DOHH2 (cell line): Measurements from ENCODE around the gene USP20.
A peak's percentile ranks its signal among the peaks of the same experiment; 100 is the strongest.

Experiments used
- H3F3A ChIP-seq: fragments of 200-600 bp; sonication (generic), shearing (Covaris generic); 2 replicates; pipeline ENCODE4 v1.6.0; 2016; ENCODE audit warnings: antibody characterized with exemption, mild to moderate bottlenecking; ENCODE audit not compliant: control insufficient read depth, insufficient read depth
- H3K27ac ChIP-seq: fragments of 200-600 bp; sonication (generic); 2 replicates; pipeline ENCODE4 v1.5.1; 2014; ENCODE audit warnings: low read depth, mild to moderate bottlenecking, low read length, moderate library complexity
- H3K27me3 ChIP-seq: fragments of 200-600 bp; sonication (generic); 2 replicates; pipeline ENCODE4 v1.6.1; 2014; ENCODE audit warnings: mild to moderate bottlenecking, low read length, mixed read lengths; ENCODE audit not compliant: control insufficient read depth
- H3K36me3 ChIP-seq: fragments of 200-600 bp; sonication (generic); 2 replicates; pipeline ENCODE4 v1.6.1; 2014; ENCODE audit warnings: mild to moderate bottlenecking, low read length, moderate library complexity, mixed read lengths; ENCODE audit not compliant: control insufficient read depth
- H3K4me1 ChIP-seq: fragments of 200-600 bp; sonication (generic); 2 replicates; pipeline ENCODE4 v1.6.1; 2014; ENCODE audit warnings: mild to moderate bottlenecking, low read length, mixed read lengths; ENCODE audit not compliant: control insufficient read depth
- H3K4me2 ChIP-seq: fragments of 200-600 bp; sonication (generic); 2 replicates; pipeline ENCODE4 v1.6.0; 2014; ENCODE audit warnings: mild to moderate bottlenecking, low read length, moderate library complexity
- H3K4me3 ChIP-seq: fragments of 200-600 bp; sonication (generic); 2 replicates; pipeline ENCODE4 v1.5.1; 2014; ENCODE audit warnings: mild to moderate bottlenecking, low read length, mixed read lengths
- H3K79me2 ChIP-seq: fragments of 200-600 bp; sonication (generic); 2 replicates; pipeline ENCODE4 v1.6.1; 2014; ENCODE audit warnings: mild to moderate bottlenecking, low read length, mixed read lengths; ENCODE audit not compliant: control insufficient read depth
- H3K9me2 ChIP-seq: fragments of 200-600 bp; sonication (generic); replicated peaks from 2 replicates; pipeline ENCODE4 v1.6.1; 2014; ENCODE audit warnings: mild to moderate bottlenecking, low read length, mixed read lengths; ENCODE audit not compliant: control insufficient read depth
- H3K9me3 ChIP-seq: fragments of 200-600 bp; sonication (generic); 2 replicates; pipeline ENCODE4 v1.6.1; 2014; ENCODE audit warnings: antibody characterized with exemption, low read length, mixed read lengths; ENCODE audit not compliant: control insufficient read depth, insufficient read depth
- H4K20me1 ChIP-seq: fragments of 200-600 bp; sonication (generic); 2 replicates; pipeline ENCODE4 v1.6.0; 2014; ENCODE audit warnings: low read depth, mild to moderate bottlenecking, antibody characterized with exemption, low read length, moderate library complexity; ENCODE audit not compliant: control insufficient read depth, insufficient read depth
- CTCF ChIP-seq: fragments of 200-600 bp; sonication (generic); IDR thresholded peaks from one replicate; pipeline ENCODE4 v1.5.1; 2014; ENCODE audit warnings: antibody characterized with exemption, mild to moderate bottlenecking, low read depth, low read length; ENCODE audit not compliant: poor library complexity, severe bottlenecking
- EZH2phosphoT487 ChIP-seq: fragments of 200-600 bp; sonication (generic); IDR thresholded peaks from 2 replicates; pipeline ENCODE4 v1.6.1; 2017; ENCODE audit warnings: borderline replicate concordance, mild to moderate bottlenecking, antibody characterized with exemption, low read length, moderate library complexity, mixed read lengths

The USP20 gene

GRCh38 chr9:129835128-129835859 is at the start of gene USP20, which contains the start of gene C9orf78:
TSS of gene USP20 (plus strand) at chr9:129835458. CDS start at chr9:129852556, 17,098 bp downstream.
TSS of gene C9orf78 (minus strand) at chr9:129835275. CDS start at chr9:129835221, 54 bp downstream.
- Histone ChIP-seq H3K27ac (peak within 1 kb of the TSS; percentile 44), H4K20me1 (no peaks in the 10 kb centered on the region), H3K9me2 (no peaks in the 10 kb centered on the region), H3K4me2 (peak within 1 kb of the TSS; percentile 91), H3F3A (peaks cover 3% of the 10 kb centered on the region; the same call in 1 of the 2 replicates), H3K36me3 (peaks cover 36% of the 10 kb centered on the region), H3K9me3 (no peaks in the 10 kb centered on the region), H3K4me3 (peak within 1 kb of the TSS; percentile 88), H3K27me3 (no peaks in the 10 kb centered on the region), H3K4me1 (peaks cover 35% of the 10 kb centered on the region), H3K79me2 (peaks cover 43% of the 10 kb centered on the region)
- no peak for TF ChIP-seq EZH2phosphoT487
- TF ChIP-seq CTCF: no peak

GRCh38 chr9:129785866-129786265 is 49.4 kb upstream of the USP20 start:
- H3K4me1 ChIP-seq: 0 out of 2 replicates have a peak, but pooled peaks cover 3% of the 10 kb centered on the region
- no peaks in the 10 kb centered on the region for H3K9me2 ChIP-seq
- H3K79me2 ChIP-seq: no peaks in the 10 kb centered on the region
- H3K4me3 ChIP-seq: no peak overlapping the region
- H4K20me1 ChIP-seq: no peaks in the 10 kb centered on the region
- no peaks in the 10 kb centered on the region for H3K9me3 ChIP-seq
- H3K27me3 ChIP-seq: peaks cover 7% of the 10 kb centered on the region; the same call in 1 of the 2 replicates
- H3F3A ChIP-seq: no peaks in the 10 kb centered on the region
- no peak overlapping the region for H3K4me2 ChIP-seq
- H3K27ac ChIP-seq: no peak overlapping the region
- no peak for TF ChIP-seq EZH2phosphoT487
- TF ChIP-seq CTCF: no peak
- H3K36me3 ChIP-seq: no peaks in the 10 kb centered on the region

- H3K4me3 ChIP-seq: no peak overlapping the region
- H4K20me1 ChIP-seq: no peaks in the 10 kb centered on the region
- no peak overlapping the region for H3K4me2 ChIP-seq
- no peaks in the 10 kb centered on the region for H3K9me3 ChIP-seq
- TF ChIP-seq EZH2phosphoT487 (no peak), CTCF (no peak)
- H3K4me1 ChIP-seq: 0 out of 2 replicates have a peak, but pooled peaks cover 3% of the 10 kb centered on the region
- no peaks in the 10 kb centered on the region for H3K79me2 ChIP-seq
- no peaks in the 10 kb centered on the region for H3K36me3 ChIP-seq
- H3F3A ChIP-seq: no peaks in the 10 kb centered on the region
- no peaks in the 10 kb centered on the region for H3K9me2 ChIP-seq
- no peak overlapping the region for H3K27ac ChIP-seq
- peaks cover 7% of the 10 kb centered on the region; the same call in 1 of the 2 replicates for H3K27me3 ChIP-seq
These were observed 48.8 kb upstream of the USP20 start for GRCh38 chr9:129786481-129786880.
